ENCODE data around the gene ROS1. TPM values are rescaled to one million over a fixed set of nuclear protein-coding genes. Genes with fewer than 3 reads are reported as not detected.

ROS1 gene
- total and polyA plus RNA-seq, 2 donors (not counting 3 experiments of a cell fraction or from before 2014, with no cell fraction given): not detected

- TF ChIP-seq, protein P1, sequence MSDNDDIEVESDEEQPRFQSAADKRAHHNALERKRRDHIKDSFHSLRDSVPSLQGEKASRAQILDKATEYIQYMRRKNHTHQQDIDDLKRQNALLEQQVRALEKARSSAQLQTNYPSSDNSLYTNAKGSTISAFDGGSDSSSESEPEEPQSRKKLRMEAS (IDR thresholded peaks at IDR 0.05; ENCODE audit: insufficient read depth, insufficient read length): no peak
- Histone ChIP-seq H3K9me1 (replicated peaks; ENCODE audit: control insufficient read depth, extremely low read depth, insufficient read depth, low read length) (no peaks in the 10 kb centered on the region), H3K9ac (replicated peaks; ENCODE audit: extremely low read depth, insufficient read depth, low read length) (no peak overlapping the region), H3K4me2 (ENCODE audit: insufficient read depth, low read length) (no peak overlapping the region), H3K27ac (ENCODE audit: insufficient read depth, low read depth, low read length) (no peak overlapping the region), H3K27me3 (ENCODE audit: control insufficient read depth in 2 of 2, insufficient read depth in 2 of 2, low read length in 2 of 2) (no peaks in the 10 kb centered on the region), H4K20me1 (replicated peaks; ENCODE audit: control insufficient read depth, extremely low read depth, insufficient read depth, low read length) (no peaks in the 10 kb centered on the region), H3K4me1 (ENCODE audit: control insufficient read depth, extremely low read depth, insufficient read depth, low read length) (peaks cover 11% of the 10 kb centered on the region), H3K4me3 (replicated peaks in 1 of 3; ENCODE audit: insufficient read depth in 1 of 3, low read depth in 1 of 3, low read length in 3 of 3) (no peak overlapping the region), H3K9me3 (replicated peaks; ENCODE audit: control insufficient read depth, insufficient read depth, low read length) (no peaks in the 10 kb centered on the region), H2AFZ (ENCODE audit: low read depth, low read length) (no peak overlapping the region), H3K79me2 (ENCODE audit: control insufficient read depth, insufficient read depth, low read length) (no peaks in the 10 kb centered on the region), H3K36me3 (ENCODE audit: control insufficient read depth in 2 of 2, extremely low read depth in 1 of 2, insufficient read depth in 2 of 2, low read length in 2 of 2) (no peaks in the 10 kb centered on the region)
- ChIA-PET POLR2A (no interaction called here), CTCF (interaction anchor here (0.7 kb wide), 1 partner anchor 10 kb away, joined by 3 read pairs; no protein-coding TSS in a partner anchor)
- BruUV-seq (replicated peaks): no TSS peak
- dilution Hi-C loops (cut with MboI; ENCODE audit: extremely low pct_ligation_motif_present, low sequenced_read_pairs) (no loop called here), intact Hi-C loops (cut with micrococcal nuclease) (no loop called here)
- FAIRE-seq (no peak), DNase-seq (ENCODE audit: low read depth, low spot score) (no peak)
Measured at GRCh38 chr6:117459204-117459944, 33.6 kb upstream of the ROS1 start.

DNA sequence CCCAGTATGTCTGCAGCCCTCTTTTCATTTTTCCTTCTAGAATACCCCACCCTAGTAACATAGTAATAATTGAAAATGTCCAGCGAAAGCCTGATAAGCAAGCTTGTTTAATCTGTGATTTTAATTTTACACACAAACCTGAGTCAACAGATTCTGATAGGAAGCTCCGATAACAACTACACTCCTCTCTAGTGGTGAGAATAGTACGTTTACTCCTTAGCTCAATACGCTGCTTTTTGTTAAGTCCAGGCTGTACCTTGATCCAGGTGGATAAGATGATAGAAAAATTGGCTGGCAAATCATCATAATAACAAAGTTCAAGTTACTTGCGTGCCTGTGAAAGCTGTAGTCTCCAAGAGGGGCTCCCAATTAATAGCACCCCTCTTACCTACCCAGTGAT, 31.3 kb upstream of the ROS1 start:
- intact Hi-C loops (cut with micrococcal nuclease) (no loop called here), dilution Hi-C loops (cut with MboI; ENCODE audit: extremely low pct_ligation_motif_present, low sequenced_read_pairs) (no loop called here)
- CTCF ChIA-PET: interaction anchor here (1.4 to 1.7 kb wide), 2 partner anchors 7 to 19 kb away, joined by 4 to 6 read pairs; no protein-coding TSS in a partner anchor
- no peaks in the 10 kb centered on the region for H4K20me1 ChIP-seq (replicated peaks; ENCODE audit: control insufficient read depth, extremely low read depth, insufficient read depth, low read length)
- H3K9ac ChIP-seq (replicated peaks; ENCODE audit: extremely low read depth, insufficient read depth, low read length): no peak overlapping the region
- DNase-seq (ENCODE audit: low read depth, low spot score) (no peak), FAIRE-seq (no peak)
- H3K36me3 ChIP-seq (ENCODE audit: control insufficient read depth in 2 of 2, extremely low read depth in 1 of 2, insufficient read depth in 2 of 2, low read length in 2 of 2): no peaks in the 10 kb centered on the region
- H3K4me1 ChIP-seq (ENCODE audit: control insufficient read depth, extremely low read depth, insufficient read depth, low read length): no peaks in the 10 kb centered on the region
- no peak overlapping the region for H3K4me3 ChIP-seq (replicated peaks in 1 of 3; ENCODE audit: insufficient read depth in 1 of 3, low read depth in 1 of 3, low read length in 3 of 3)
- no TSS peak for BruUV-seq (replicated peaks)
- H3K4me2 ChIP-seq (ENCODE audit: insufficient read depth, low read length): no peak overlapping the region
- H3K9me1 ChIP-seq (replicated peaks; ENCODE audit: control insufficient read depth, extremely low read depth, insufficient read depth, low read length): no peaks in the 10 kb centered on the region
- no peaks in the 10 kb centered on the region for H3K79me2 ChIP-seq (ENCODE audit: control insufficient read depth, insufficient read depth, low read length)
- no peak for TF ChIP-seq EZH2 (IDR thresholded peaks at IDR 0.05; ENCODE audit: borderline replicate concordance, low read depth, low read length, severe bottlenecking)
- no peak for TF ChIP-seq POLR2A (IDR thresholded peaks at IDR 0.05; ENCODE audit: low read depth, low read length)
- TF ChIP-seq, protein P2, sequence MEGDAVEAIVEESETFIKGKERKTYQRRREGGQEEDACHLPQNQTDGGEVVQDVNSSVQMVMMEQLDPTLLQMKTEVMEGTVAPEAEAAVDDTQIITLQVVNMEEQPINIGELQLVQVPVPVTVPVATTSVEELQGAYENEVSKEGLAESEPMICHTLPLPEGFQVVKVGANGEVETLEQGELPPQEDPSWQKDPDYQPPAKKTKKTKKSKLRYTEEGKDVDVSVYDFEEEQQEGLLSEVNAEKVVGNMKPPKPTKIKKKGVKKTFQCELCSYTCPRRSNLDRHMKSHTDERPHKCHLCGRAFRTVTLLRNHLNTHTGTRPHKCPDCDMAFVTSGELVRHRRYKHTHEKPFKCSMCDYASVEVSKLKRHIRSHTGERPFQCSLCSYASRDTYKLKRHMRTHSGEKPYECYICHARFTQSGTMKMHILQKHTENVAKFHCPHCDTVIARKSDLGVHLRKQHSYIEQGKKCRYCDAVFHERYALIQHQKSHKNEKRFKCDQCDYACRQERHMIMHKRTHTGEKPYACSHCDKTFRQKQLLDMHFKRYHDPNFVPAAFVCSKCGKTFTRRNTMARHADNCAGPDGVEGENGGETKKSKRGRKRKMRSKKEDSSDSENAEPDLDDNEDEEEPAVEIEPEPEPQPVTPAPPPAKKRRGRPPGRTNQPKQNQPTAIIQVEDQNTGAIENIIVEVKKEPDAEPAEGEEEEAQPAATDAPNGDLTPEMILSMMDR (IDR thresholded peaks at IDR 0.05; ENCODE audit: extremely low read depth in 1 of 2, insufficient read depth in 1 of 2, low read depth in 1 of 2, low read length in 2 of 2): no peak
- no peak for TF ChIP-seq FOS (IDR thresholded peaks at IDR 0.05; ENCODE audit: borderline replicate concordance, insufficient read depth, low read length)
- TF ChIP-seq, protein P1 (IDR thresholded peaks at IDR 0.05; ENCODE audit: insufficient read depth, insufficient read length): no peak
- TF ChIP-seq POLR2AphosphoS5 (IDR thresholded peaks at IDR 0.05; ENCODE audit: insufficient read depth, low read depth, low read length): no peak
- TF ChIP-seq MYC (IDR thresholded peaks at IDR 0.05; ENCODE audit: low read depth, low read length): no peak
- no peak for TF ChIP-seq GATA2 (IDR thresholded peaks at IDR 0.05; ENCODE audit: insufficient read depth, insufficient read length, low read depth, low read length)
- no peak for TF ChIP-seq JUN (IDR thresholded peaks at IDR 0.05; ENCODE audit: borderline replicate concordance, insufficient read depth, insufficient read length, low read depth)
- no peak overlapping the region for H2AFZ ChIP-seq (ENCODE audit: low read depth, low read length)
- no peaks in the 10 kb centered on the region for H3K9me3 ChIP-seq (replicated peaks; ENCODE audit: control insufficient read depth, insufficient read depth, low read length)
- POLR2A ChIA-PET: no interaction called here
- H3K27ac ChIP-seq (ENCODE audit: insufficient read depth, low read depth, low read length): no peak overlapping the region
- no peaks in the 10 kb centered on the region for H3K27me3 ChIP-seq (ENCODE audit: control insufficient read depth in 2 of 2, insufficient read depth in 2 of 2, low read length in 2 of 2)
